Measurements from ENCODE around the gene MAPK8IP3.

MAPK8IP3 gene

DNA sequence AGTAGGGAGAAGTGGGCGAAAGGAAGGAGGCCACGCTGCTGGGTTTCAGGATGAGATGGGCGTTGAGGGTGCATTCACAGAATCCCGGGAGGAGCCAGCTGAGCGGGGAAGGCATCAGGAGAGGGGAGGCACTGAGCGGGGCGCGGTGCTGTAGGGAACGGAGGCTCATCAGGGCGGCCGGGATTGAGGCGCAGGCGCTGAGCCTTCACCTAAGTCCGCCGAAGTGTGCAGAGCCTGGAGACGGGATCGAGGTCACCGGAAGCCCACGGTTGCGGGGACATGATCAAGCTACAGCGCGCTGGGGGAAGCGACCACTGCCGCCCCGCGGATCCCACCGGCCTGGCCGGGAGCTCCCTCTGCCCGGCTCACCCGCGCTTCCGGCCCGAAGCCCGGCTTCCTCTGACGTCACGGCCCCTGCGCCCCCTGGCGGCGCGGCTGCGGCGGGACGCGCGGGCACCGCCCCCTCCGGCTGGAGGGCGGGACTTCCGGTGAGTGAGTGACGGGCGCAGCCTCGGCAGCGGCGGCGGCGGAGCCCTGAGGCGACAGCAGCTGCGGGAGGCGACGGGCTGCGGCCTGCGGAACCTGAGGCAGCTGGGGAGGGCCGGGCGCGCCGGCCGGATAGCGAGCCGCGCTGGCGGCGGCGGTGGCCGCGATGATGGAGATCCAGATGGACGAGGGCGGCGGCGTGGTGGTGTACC is at the start of gene MAPK8IP3:
MAPK8IP3 (plus strand) TSS at position 508 of the 698 bp plus-strand sequence; CDS start at position 653, 145 bp downstream.
- peak; percentile 95 for TF ChIP-seq CTCF (IDR thresholded peaks at IDR 0.05)

- no peak for TF ChIP-seq CTCF (IDR thresholded peaks at IDR 0.05)
Measured at GRCh38 chr16:1656808-1657617, 49.0 kb upstream of the MAPK8IP3 start.

GRCh38 chr16:1657841-1658240 is 48.2 kb upstream of the MAPK8IP3 start:
- no peak for TF ChIP-seq CTCF (IDR thresholded peaks at IDR 0.05)

DNA sequence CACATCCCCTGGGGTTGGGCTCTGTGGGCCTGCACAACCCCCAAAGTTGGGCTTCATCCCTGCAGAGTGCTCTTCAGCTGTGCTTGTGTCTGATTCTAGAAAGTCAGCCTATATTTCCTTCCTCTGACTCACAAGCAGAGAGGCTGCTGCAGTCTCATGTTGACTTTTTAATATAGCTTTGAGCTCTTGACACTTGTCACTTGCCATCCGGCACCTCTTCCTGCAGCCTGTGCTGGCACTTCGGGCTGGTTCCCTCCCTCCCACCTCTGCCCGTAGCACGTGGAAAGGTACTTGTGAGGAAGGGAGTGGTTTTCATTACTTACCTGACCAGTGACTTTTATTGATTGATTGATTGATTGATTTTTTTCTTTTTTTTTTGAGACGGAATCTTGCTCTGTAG is 47.0 kb upstream of the MAPK8IP3 start:
- TF ChIP-seq CTCF (IDR thresholded peaks at IDR 0.05) = no peak

- no peak for TF ChIP-seq CTCF (IDR thresholded peaks at IDR 0.05)
Measured at GRCh38 chr16:1661826-1662225, 44.2 kb upstream of the MAPK8IP3 start.

DNA sequence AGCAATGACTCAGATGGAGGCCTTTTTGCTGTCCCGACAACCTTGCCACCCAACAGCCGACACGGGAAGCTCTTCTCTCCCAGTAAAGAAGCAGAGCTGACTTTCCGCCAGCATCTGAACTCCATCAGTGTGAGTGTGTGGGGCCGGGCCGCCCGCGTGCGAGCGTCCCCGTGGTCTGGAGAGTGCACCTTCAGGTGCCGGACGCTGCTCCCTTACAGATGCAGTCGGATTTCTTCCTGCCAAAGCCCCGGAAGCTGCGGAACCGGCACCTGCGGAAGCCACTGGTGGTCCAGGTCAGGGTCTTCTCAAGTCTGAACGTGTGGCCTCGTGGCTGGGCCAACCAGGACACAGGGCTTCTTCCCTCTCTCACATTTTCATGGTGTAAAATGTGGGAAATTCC is 43.5 kb upstream of the MAPK8IP3 start:
- no peak for TF ChIP-seq CTCF (IDR thresholded peaks at IDR 0.05)

GRCh38 chr16:1665829-1666228 is 40.2 kb upstream of the MAPK8IP3 start:
- TF ChIP-seq CTCF (IDR thresholded peaks at IDR 0.05) = no peak

Measured in LNCAP (cell line).